Esophagus squamous epithelium (tissue), 5 donors: Measurements from ENCODE around the gene SRC. TPM values are rescaled to one million over a fixed set of nuclear protein-coding genes. Genes with fewer than 3 reads are reported as not detected.

Source experiments
- DNase-seq: peaks from one replicate; lab custom pipeline; 2025; lab: John Stamatoyannopoulos, UW
- H3K27ac ChIP-seq, 4 donors: fragments of 200-600 bp; sonication (generic); one replicate each; pipeline ENCODE4 v1.5.1; 2016 to 2019; ENCODE audit warnings: mild to moderate bottlenecking in 1 of 4
- H3K27me3 ChIP-seq, 4 donors: fragments of 200-600 bp; sonication (generic); 1 replicate in 3 of 4; 2 replicates in 1 of 4; pipeline versions ENCODE4 v1.5.1 to v1.6.0; 2017 to 2021; ENCODE audit warnings: antibody characterized with exemption in 1 of 4
- H3K36me3 ChIP-seq, 3 donors: fragments of 200-600 bp; sonication (generic); one replicate each; pipeline ENCODE4 v1.5.1; 2016 to 2019
- H3K4me1 ChIP-seq, 3 donors: fragments of 200-600 bp; sonication (generic); one replicate each; pipeline ENCODE4 v1.5.1; 2017 to 2019
- H3K4me3 ChIP-seq, 4 donors: fragments of 200-600 bp; sonication (generic); 1 replicate in 3 of 4; 2 replicates in 1 of 4; pipeline ENCODE4 v1.5.1; 2016 to 2019; ENCODE audit warnings: mild to moderate bottlenecking in 2 of 4, moderate library complexity in 1 of 4
- H3K9me3 ChIP-seq, 3 donors: fragments of 200-600 bp; sonication (generic); one replicate each; pipeline ENCODE4 v1.5.1; 2016 to 2019
- POLR2A ChIP-seq, 4 donors: fragments of 450-650 bp; IDR thresholded peaks; one replicate each; pipeline ENCODE4 v1.6.1; 2017; ENCODE audit warnings: antibody characterized with exemption in 4 of 4, mild to moderate bottlenecking in 4 of 4, moderate library complexity in 3 of 4
- WGBS, 2 donors: methylation state at CpG; one replicate each; pipeline ENCODE4 v1.1.5; 2018; 5-methylcytosine and 5-hydroxymethylcytosine counted together
- intact Hi-C: fragments of 100-400 bp; cut with DNase I; formaldehyde crosslinking; loops from one replicate; pipeline ENCODE4 v1.15.0; 2022
- total RNA-seq, 4 donors: library from RNA; depleted of rRNA; stranded (reverse); fragments of >200 nt; gene quantifications; one replicate each; pipeline ENCODE4 v1.1.0, GENCODE V29; 2016
- TF ChIP-seq, protein P1 (sequence below), 6 experiments: fragments of 450-650 bp in 4 of 6; fragments of 200-600 bp in 2 of 6; sonication (generic) in 2 of 6; IDR thresholded peaks; one replicate each; pipeline ENCODE4 v1.5.1; 2016 to 2019; ENCODE audit warnings: antibody characterized with exemption in 6 of 6, mild to moderate bottlenecking in 4 of 6, moderate library complexity in 4 of 6
- donor health status: DM: yes; HTN: yes; CAD: no.

SRC gene
- total RNA-seq, 4 donors from 2014 or later, result 32.4 to 46.5 (median 39.0) TPM

DNA sequence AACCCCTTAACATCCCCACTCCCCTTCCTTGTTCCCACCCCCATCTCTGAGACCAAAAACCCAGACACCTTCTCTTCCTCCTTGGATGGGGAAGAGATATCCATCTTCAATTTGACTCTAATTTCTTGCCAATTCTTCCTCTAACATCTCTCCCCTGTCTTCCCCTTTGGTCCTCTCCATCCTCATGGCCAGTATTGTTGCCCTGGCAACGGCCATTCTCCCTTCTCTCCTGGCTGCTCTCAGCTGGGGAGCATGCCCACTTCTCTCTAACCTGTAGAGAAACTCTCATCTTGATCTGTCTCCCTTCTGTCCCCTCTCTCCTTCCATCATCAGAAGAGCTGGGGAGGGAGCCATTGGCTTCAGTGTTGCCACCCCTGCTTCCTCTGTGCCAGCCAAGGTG lies 86.7 kb downstream of the SRC start:
- Histone ChIP-seq H3K9me3 (no peaks in the 10 kb centered on the region), H3K4me1 (no peaks in the 10 kb centered on the region), H3K27ac (no peak overlapping the region), H3K27me3 (peaks cover 0 to 46% (median 0%) of the 10 kb centered on the region in 4 donors), H3K36me3 (no peaks in the 10 kb centered on the region), H3K4me3 (no peak overlapping the region)
- 25 to 48% methylated on average over 1 of the region's 1 CpG for WGBS, 2 donors
- TF ChIP-seq POLR2A (IDR thresholded peaks at IDR 0.05), result no peak
- TF ChIP-seq, protein P1, sequence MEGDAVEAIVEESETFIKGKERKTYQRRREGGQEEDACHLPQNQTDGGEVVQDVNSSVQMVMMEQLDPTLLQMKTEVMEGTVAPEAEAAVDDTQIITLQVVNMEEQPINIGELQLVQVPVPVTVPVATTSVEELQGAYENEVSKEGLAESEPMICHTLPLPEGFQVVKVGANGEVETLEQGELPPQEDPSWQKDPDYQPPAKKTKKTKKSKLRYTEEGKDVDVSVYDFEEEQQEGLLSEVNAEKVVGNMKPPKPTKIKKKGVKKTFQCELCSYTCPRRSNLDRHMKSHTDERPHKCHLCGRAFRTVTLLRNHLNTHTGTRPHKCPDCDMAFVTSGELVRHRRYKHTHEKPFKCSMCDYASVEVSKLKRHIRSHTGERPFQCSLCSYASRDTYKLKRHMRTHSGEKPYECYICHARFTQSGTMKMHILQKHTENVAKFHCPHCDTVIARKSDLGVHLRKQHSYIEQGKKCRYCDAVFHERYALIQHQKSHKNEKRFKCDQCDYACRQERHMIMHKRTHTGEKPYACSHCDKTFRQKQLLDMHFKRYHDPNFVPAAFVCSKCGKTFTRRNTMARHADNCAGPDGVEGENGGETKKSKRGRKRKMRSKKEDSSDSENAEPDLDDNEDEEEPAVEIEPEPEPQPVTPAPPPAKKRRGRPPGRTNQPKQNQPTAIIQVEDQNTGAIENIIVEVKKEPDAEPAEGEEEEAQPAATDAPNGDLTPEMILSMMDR (IDR thresholded peaks at IDR 0.05), result no peak
- intact Hi-C loops, result no loop called here
- DNase-seq, result no peak

DNA sequence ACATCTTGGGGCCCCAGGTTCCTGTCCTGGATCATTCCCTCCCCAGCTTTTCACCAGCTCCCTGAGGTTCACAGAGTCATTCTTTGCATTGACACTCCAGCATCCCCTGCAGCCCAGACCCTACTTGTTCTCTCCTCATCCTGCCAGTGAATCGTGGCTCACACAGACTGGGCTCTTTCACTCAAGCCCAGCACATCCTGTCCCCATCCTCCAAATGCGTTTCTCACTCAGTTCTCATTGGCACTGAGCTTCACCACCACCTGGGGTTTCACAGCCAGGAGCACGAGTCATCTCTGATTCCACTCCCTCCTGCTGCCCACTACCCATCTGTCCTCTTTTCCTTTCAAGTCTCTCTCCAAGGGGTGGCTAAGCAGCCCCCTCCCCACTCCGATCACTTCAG lies 89.7 kb downstream of the SRC start:
- Histone ChIP-seq H3K27ac (no peak overlapping the region), H3K4me1 (no peaks in the 10 kb centered on the region), H3K27me3 (peaks cover 0 to 49% (median 0%) of the 10 kb centered on the region in 4 donors), H3K4me3 (no peak overlapping the region), H3K36me3 (no peaks in the 10 kb centered on the region), H3K9me3 (no peaks in the 10 kb centered on the region)
- 50 to 61% methylated on average over 4 of the region's 4 CpGs for WGBS, 2 donors
- intact Hi-C loops, result no loop called here
- no peak for DNase-seq
- no peak for TF ChIP-seq POLR2A (IDR thresholded peaks at IDR 0.05)
- TF ChIP-seq, protein P1 (IDR thresholded peaks at IDR 0.05), result no peak

DNA sequence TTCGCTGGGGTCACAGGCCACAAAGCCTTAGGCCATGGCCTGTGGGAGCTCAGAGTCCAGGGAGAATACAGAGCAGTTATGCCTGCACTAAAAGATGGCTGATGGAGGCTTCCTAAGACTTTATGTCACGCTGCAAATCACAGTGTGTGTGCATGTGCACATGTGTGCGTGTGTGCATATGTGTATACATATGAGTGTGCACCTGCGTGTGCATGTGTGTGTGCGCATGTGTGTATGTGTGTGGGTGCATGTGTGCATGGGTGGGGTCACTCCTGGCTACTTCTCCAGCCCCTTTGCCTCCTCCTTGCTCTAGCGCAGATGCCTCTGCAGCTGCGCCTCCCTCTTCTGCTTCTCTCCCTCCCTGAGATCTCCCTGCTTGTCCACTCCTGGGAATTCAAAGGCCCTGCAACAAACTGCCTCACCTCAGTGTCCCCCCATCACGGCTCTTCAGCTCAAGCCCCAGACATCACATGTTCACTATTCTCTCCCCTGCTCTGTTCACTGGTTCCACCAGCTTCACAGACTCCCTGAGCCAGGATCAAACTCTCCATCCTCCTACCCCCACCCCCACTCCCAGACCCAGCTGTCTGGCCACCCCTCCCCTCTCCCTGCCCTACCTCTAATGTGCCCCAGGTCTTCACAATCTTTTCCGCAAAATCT lies 90.7 kb downstream of the SRC start:
- 86 to 94% methylated on average over 8 to 9 of the region's 9 CpGs for WGBS, 2 donors
- no peak for DNase-seq
- Histone ChIP-seq H3K27ac (no peak overlapping the region), H3K9me3 (no peaks in the 10 kb centered on the region), H3K36me3 (no peaks in the 10 kb centered on the region), H3K27me3 (peaks cover 0 to 40% (median 0%) of the 10 kb centered on the region in 4 donors), H3K4me1 (no peaks in the 10 kb centered on the region), H3K4me3 (no peak overlapping the region)
- TF ChIP-seq, protein P1 (IDR thresholded peaks at IDR 0.05), result no peak
- no peak for TF ChIP-seq POLR2A (IDR thresholded peaks at IDR 0.05)
- intact Hi-C loops, result no loop called here

DNA sequence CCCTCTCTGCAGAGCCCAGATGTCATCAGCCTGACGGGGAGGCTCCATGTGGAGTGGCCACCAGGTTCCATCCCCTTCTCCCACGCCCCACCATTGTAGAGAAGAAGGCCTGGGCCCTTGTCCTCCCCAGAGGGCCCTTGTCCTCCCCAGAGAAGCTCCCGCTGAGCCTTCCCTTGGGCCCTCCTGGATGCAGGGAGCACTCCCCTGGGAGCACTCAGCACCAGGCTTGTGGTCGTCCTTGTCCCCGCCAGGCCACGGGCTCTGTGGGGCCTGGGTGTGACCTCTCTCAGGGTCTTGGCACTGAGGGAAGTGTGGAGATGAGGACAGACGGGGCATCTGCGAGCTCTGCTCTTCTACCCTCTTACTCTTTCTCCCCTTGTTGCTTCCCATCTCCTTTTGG lies 91.7 kb downstream of the SRC start:
- 86 to 91% methylated on average over 2 to 6 of the region's 8 CpGs for whole genome bisulfite sequencing, 2 donors
- Histone ChIP-seq H3K36me3 (no peaks in the 10 kb centered on the region), H3K9me3 (no peaks in the 10 kb centered on the region), H3K27ac (no peak overlapping the region), H3K4me3 (no peak overlapping the region), H3K4me1 (no peaks in the 10 kb centered on the region), H3K27me3 (peaks cover 0 to 42% (median 0%) of the 10 kb centered on the region in 4 donors)
- TF ChIP-seq, protein P1 (IDR thresholded peaks at IDR 0.05), result no peak
- TF ChIP-seq POLR2A (IDR thresholded peaks at IDR 0.05), result no peak
- no peak for DNase-seq
- intact Hi-C loops, result no loop called here

DNA sequence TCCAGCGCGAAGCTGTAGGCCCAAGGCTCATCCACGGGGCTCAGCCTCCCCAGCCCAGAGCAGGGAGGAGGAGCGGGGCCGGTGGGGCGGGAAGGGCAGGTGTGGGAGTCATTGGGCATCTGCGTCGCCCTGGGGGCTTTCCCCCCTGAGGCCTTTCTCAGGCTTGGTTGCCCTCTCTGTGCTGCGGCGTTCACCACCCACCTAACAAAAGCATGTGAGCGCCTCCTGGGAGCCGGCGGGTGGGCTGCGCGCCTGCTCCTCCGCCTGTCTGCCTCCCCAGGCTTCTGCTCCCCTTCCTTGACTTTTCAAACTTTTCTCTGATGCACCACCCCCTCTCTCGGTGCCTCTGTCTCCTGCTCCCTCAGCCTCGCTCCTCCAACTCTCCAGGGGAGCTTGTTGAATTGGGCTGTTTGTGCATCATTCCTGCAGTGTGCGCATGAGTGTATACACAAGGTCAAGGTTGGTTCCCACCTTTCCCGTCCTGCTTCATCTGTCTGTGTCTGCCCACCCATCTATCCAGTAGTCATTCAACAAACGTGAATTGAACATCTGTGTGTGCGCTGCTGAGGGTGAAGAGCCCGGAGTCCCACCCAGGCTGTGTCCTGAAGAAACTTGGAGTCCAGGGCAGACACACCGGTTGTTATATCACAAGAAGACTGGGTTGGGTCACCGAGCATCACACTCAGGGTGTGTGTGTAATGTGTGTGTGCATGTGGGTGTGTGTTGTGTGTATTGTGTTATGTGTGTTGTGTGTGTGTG lies 92.7 kb downstream of the SRC start:
- intact Hi-C loops, result no loop called here

More for the DNA sequence above, 92.7 kb downstream of the SRC start:
- H3K4me3 ChIP-seq, result no peak overlapping the region
- H3K27me3 ChIP-seq, result peaks cover 0 to 41% (median 0%) of the 10 kb centered on the region in 4 donors
- TF ChIP-seq, protein P1 (IDR thresholded peaks at IDR 0.05), result no peak
- no peak for TF ChIP-seq POLR2A (IDR thresholded peaks at IDR 0.05)
- no peak for DNase-seq
- no peaks in the 10 kb centered on the region for H3K36me3 ChIP-seq
- no peak overlapping the region for H3K27ac ChIP-seq
- H3K9me3 ChIP-seq, result no peaks in the 10 kb centered on the region
- H3K4me1 ChIP-seq, result no peaks in the 10 kb centered on the region
- 83 to 90% methylated on average over 17 to 19 of the region's 25 CpGs for WGBS, 2 donors
